Mesothelial cell of epicardium (in vitro differentiated cells): ENCODE measurements around the gene RPS6KA4. TPM values are rescaled to one million over a fixed set of nuclear protein-coding genes. Genes with fewer than 3 reads are reported as not detected.

ENCODE experiments used
- DNase-seq, 2 experiments: peaks; one replicate each; pipeline ENCODE4 v3.0.0; 2021; ENCODE audit warnings: low spot score in 2 of 2; ENCODE audit not compliant: unreplicated experiment in 2 of 2
- H3K27ac Mint-ChIP-seq: 2 replicates; pipeline ENCODE4 v1.8.0; 2021; ENCODE audit warnings: mixed read lengths
- H3K27me3 Mint-ChIP-seq: 2 replicates; pipeline ENCODE4 v1.8.0; 2021; ENCODE audit warnings: low read depth, mixed read lengths
- H3K36me3 Mint-ChIP-seq: 2 replicates; pipeline ENCODE4 v1.8.0; 2021; ENCODE audit warnings: mixed read lengths
- H3K4me1 Mint-ChIP-seq: 2 replicates; pipeline ENCODE4 v1.8.0; 2021; ENCODE audit warnings: mixed read lengths
- H3K4me3 Mint-ChIP-seq: 2 replicates; pipeline ENCODE4 v1.8.0; 2021; ENCODE audit warnings: mild to moderate bottlenecking, moderate library complexity, mixed read lengths
- H3K9me3 Mint-ChIP-seq: 2 replicates; pipeline ENCODE4 v1.8.0; 2021; ENCODE audit warnings: mixed read lengths
- CTCF ChIP-seq: fragments of 200-600 bp; sonication (generic); IDR thresholded peaks from one replicate; pipeline ENCODE4 v1.5.0; 2021; ENCODE audit warnings: antibody characterized with exemption; ENCODE audit not compliant: unreplicated experiment
- total RNA-seq: library from RNA; stranded (reverse); gene quantifications from 3 replicates; pipeline ENCODE4 v1.2.1, GENCODE V29; 2021

RPS6KA4 gene
- total RNA-seq, 1 donor from 2014 or later: 30.1 TPM

- no peak for TF ChIP-seq CTCF
- Mint-ChIP-seq H3K9me3 (no peaks in the 10 kb centered on the region), H3K4me1 (peaks cover 11% of the 10 kb centered on the region), H3K27ac (no peak overlapping the region), H3K27me3 (no peaks in the 10 kb centered on the region), H3K36me3 (no peaks in the 10 kb centered on the region), H3K4me3 (no peak overlapping the region)
- no peak for DNase-seq
Observed at GRCh38 chr11:64385945-64386704, 27.2 kb downstream of the RPS6KA4 start.

GRCh38 chr11:64387916-64388315 lies 29.0 kb downstream of the RPS6KA4 start:
- Mint-ChIP-seq H3K36me3 (no peaks in the 10 kb centered on the region), H3K4me3 (no peak overlapping the region), H3K4me1 (peaks cover 1% of the 10 kb centered on the region), H3K27me3 (no peaks in the 10 kb centered on the region), H3K27ac (no peak overlapping the region), H3K9me3 (no peaks in the 10 kb centered on the region)
- no peak for TF ChIP-seq CTCF
- no peak for DNase-seq

- Mint-ChIP-seq H3K9me3 (no peaks in the 10 kb centered on the region), H3K36me3 (no peaks in the 10 kb centered on the region), H3K27me3 (no peaks in the 10 kb centered on the region), H3K4me3 (no peak overlapping the region), H3K4me1 (no peaks in the 10 kb centered on the region), H3K27ac (no peak overlapping the region)
- DNase-seq: no peak
- TF ChIP-seq CTCF: no peak
Observed at GRCh38 chr11:64388894-64389293, 29.9 kb downstream of the RPS6KA4 start.

- H3K4me1 Mint-ChIP-seq: peaks cover 2% of the 10 kb centered on the region
- no peak overlapping the region for H3K4me3 Mint-ChIP-seq
- no peak overlapping the region for H3K27ac Mint-ChIP-seq
- no peak for DNase-seq
- H3K27me3 Mint-ChIP-seq: no peaks in the 10 kb centered on the region
- TF ChIP-seq CTCF: no peak
- H3K9me3 Mint-ChIP-seq: no peaks in the 10 kb centered on the region
- no peaks in the 10 kb centered on the region for H3K36me3 Mint-ChIP-seq
Observed at GRCh38 chr11:64389851-64390250, 30.9 kb downstream of the RPS6KA4 start.

GRCh38 chr11:64390558-64390957 lies 31.6 kb downstream of the RPS6KA4 start:
- Mint-ChIP-seq H3K4me3 (no peak overlapping the region), H3K9me3 (no peaks in the 10 kb centered on the region), H3K27ac (no peak overlapping the region), H3K36me3 (no peaks in the 10 kb centered on the region), H3K4me1 (peaks cover 7% of the 10 kb centered on the region), H3K27me3 (no peaks in the 10 kb centered on the region)
- no peak for DNase-seq
- TF ChIP-seq CTCF: no peak
